ENCODE data around the gene MAML2. TPM values are rescaled to one million over a fixed set of nuclear protein-coding genes. Genes with fewer than 3 reads are reported as not detected.

MAML2 gene
- total RNA-seq, 1 experiment from 2014 or later = 2.7 TPM

- Histone ChIP-seq H3K23me2 (ENCODE audit: insufficient read length, low read depth, low read length, poor library complexity, severe bottlenecking) (no peaks in the 10 kb centered on the region), H2AFZ (ENCODE audit: low read length) (no peak overlapping the region), H3K4ac (ENCODE audit: low read depth, low read length) (no peak overlapping the region), H3K4me1 (ENCODE audit: insufficient read depth, low read length) (peaks cover 9% of the 10 kb centered on the region), H4K91ac (ENCODE audit: insufficient read length, low read depth, low read length) (no peak overlapping the region), H4K20me1 (ENCODE audit: control insufficient read depth, insufficient read depth, insufficient read length) (no peaks in the 10 kb centered on the region), H2BK120ac (ENCODE audit: low read depth, low read length, poor library complexity, severe bottlenecking) (no peak overlapping the region), H3K27ac (ENCODE audit: insufficient read length, low read depth, low read length) (no peak overlapping the region), H3K56ac (ENCODE audit: insufficient read length, low read depth, low read length) (no peak overlapping the region), H3T11ph (ENCODE audit: low read length) (no peak overlapping the region), H3K9ac (ENCODE audit: extremely low read depth, insufficient read length, low read length) (no peak overlapping the region), H3K9me3 (ENCODE audit: control insufficient read depth, low read depth, low read length) (no peaks in the 10 kb centered on the region), H3K4me2 (ENCODE audit: insufficient read depth, insufficient read length, low read length) (no peak overlapping the region), H3K79me1 (ENCODE audit: insufficient read depth, low read depth, low read length, poor library complexity, severe bottlenecking) (no peaks in the 10 kb centered on the region), H2BK12ac (ENCODE audit: insufficient read length, low read depth, low read length) (no peak overlapping the region), H3K14ac (ENCODE audit: insufficient read depth, low read length) (no peak overlapping the region), H2BK15ac (ENCODE audit: low read depth, low read length) (no peak overlapping the region), H2BK20ac (ENCODE audit: low read depth, low read length, poor library complexity, severe bottlenecking) (no peak overlapping the region), H4K5ac (ENCODE audit: insufficient read length, low read depth, low read length) (no peak overlapping the region), H4K8ac (replicated peaks; ENCODE audit: insufficient read length, low read depth, low read length) (no peak overlapping the region), H2AK5ac (ENCODE audit: insufficient read length, low read length) (no peak overlapping the region), H3K23ac (ENCODE audit: insufficient read length, low read depth, low read length) (no peak overlapping the region), H3K18ac (ENCODE audit: insufficient read length, low read depth, low read length) (no peak overlapping the region), H3K27me3 (ENCODE audit: insufficient read depth, low read length) (no peaks in the 10 kb centered on the region), H2BK5ac (ENCODE audit: insufficient read length, low read length) (no peak overlapping the region), H3K79me2 (ENCODE audit: insufficient read depth, low read length) (0 out of 2 replicates have a peak, but pooled peaks cover 1% of the 10 kb centered on the region)
- TF ChIP-seq CTCF (conservative IDR thresholded peaks at IDR 0.05) = no peak
- no CpG with 5 or more reads among the region's 2 CpGs for WGBS (ENCODE audit: extremely low coverage, insufficient read length, low lambda C conversion rate)
- no peak overlapping the region; a peak in 1 of 5 replicates for H3K4me3 Mint-ChIP-seq
- no peak for DNase-seq
- H3K36me3 Mint-ChIP-seq (ENCODE audit: insufficient read depth in 1 of 3, low read depth in 3 of 3) = no peaks in the 10 kb centered on the region
- H3K27me3 Mint-ChIP-seq (ENCODE audit: low read depth) = no peaks in the 10 kb centered on the region
- no peaks in the 10 kb centered on the region for H3K9me3 Mint-ChIP-seq
- H3K4me1 Mint-ChIP-seq = peaks cover 39 to 42% of the 10 kb centered on the region in 2 experiments
- peak overlapping the region in 2 of 3 experiments; percentile 46 to 58; a peak in 1 of 7 replicates for H3K27ac Mint-ChIP-seq
These were observed 33.9 kb downstream of the MAML2 start for GRCh38 chr11:96309016-96309642.
